Calu3 (cell line): ENCODE data around the gene CLTA. TPM values are rescaled to one million over a fixed set of nuclear protein-coding genes. Genes with fewer than 3 reads are reported as not detected.
"Not testable (repeated sequence)": the region's sequence is repeated elsewhere in the genome, so short reads cannot be mapped to it uniquely, and the experiment has no call there.

Source experiments
- BruUV-seq: library from RNA; stranded (reverse); fragments of 400-500 nt; replicated peaks from 2 replicates; lab custom pipeline; 2021; lab: Mats Ljungman, UMichigan
- CTCF ChIA-PET: fragments of 300-600 bp; sonication (Branson Sonifier 250); formaldehyde crosslinking; loops from one replicate; lab custom pipeline; 2022; ENCODE audit warnings: antibody characterized with exemption; lab: Charles Lee
- DNase-seq: peaks from one replicate; pipeline ENCODE4 v3.0.0; 2022
- H3K27ac Mint-ChIP-seq: one replicate; pipeline ENCODE4 v1.8.0; 2022; ENCODE audit warnings: mixed read lengths; ENCODE audit not compliant: unreplicated experiment
- H3K27me3 Mint-ChIP-seq: one replicate; pipeline ENCODE4 v1.8.0; 2022; ENCODE audit warnings: mixed read lengths; ENCODE audit not compliant: unreplicated experiment
- H3K36me3 Mint-ChIP-seq: one replicate; pipeline ENCODE4 v1.8.0; 2022; ENCODE audit warnings: mild to moderate bottlenecking, moderate library complexity, mixed read lengths; ENCODE audit not compliant: insufficient read depth, unreplicated experiment
- H3K4me1 Mint-ChIP-seq: one replicate; pipeline ENCODE4 v1.8.0; 2022; ENCODE audit warnings: mild to moderate bottlenecking, low read depth, mixed read lengths; ENCODE audit not compliant: unreplicated experiment
- H3K4me3 Mint-ChIP-seq: one replicate; pipeline ENCODE4 v1.8.0; 2022; ENCODE audit warnings: mild to moderate bottlenecking, low read depth, moderate library complexity, mixed read lengths; ENCODE audit not compliant: unreplicated experiment
- H3K9me3 Mint-ChIP-seq: one replicate; pipeline ENCODE4 v1.8.0; 2022; ENCODE audit warnings: low read depth, mixed read lengths; ENCODE audit not compliant: unreplicated experiment
- CTCF ChIP-seq: fragments of 200-600 bp; IDR thresholded peaks from one replicate; pipeline ENCODE4 v1.8.0; 2022; ENCODE audit warnings: antibody characterized with exemption; ENCODE audit not compliant: unreplicated experiment
- intact Hi-C: fragments of 100-400 bp; cut with micrococcal nuclease; formaldehyde crosslinking; loops from one replicate; pipeline ENCODE4 v1.10.0; 2022; ENCODE audit not compliant: unreplicated experiment
- total RNA-seq: library from RNA; stranded (reverse); gene quantifications from 2 replicates; pipeline ENCODE4 v1.2.3, GENCODE V29; 2022

CLTA gene
- total RNA-seq, 1 experiment from 2014 or later, result 85.5 TPM

GRCh38 chr9:36245906-36246305 is 55.2 kb downstream of the CLTA start:
- Mint-ChIP-seq H3K4me1 (peaks cover 10% of the 10 kb centered on the region), H3K27me3 (no peaks in the 10 kb centered on the region), H3K36me3 (peaks cover 6% of the 10 kb centered on the region), H3K9me3 (no peaks in the 10 kb centered on the region), H3K4me3 (no peak overlapping the region), H3K27ac (no peak overlapping the region)
- intact Hi-C loops, result no loop called here
- no peak for TF ChIP-seq CTCF
- CTCF ChIA-PET, result no interaction called here
- no peak for DNase-seq
- BruUV-seq, result no TSS peak

GRCh38 chr9:36247356-36247755 is 56.6 kb downstream of the CLTA start:
- no peak overlapping the region for H3K27ac Mint-ChIP-seq
- CTCF ChIA-PET, result no interaction called here

GRCh38 chr9:36248061-36248460 is 57.3 kb downstream of the CLTA start:
- CTCF ChIA-PET, result interaction anchor here (1.2 kb wide), 1 partner anchor 124 kb away, joined by 5 read pairs; no protein-coding TSS in a partner anchor
- not testable (repeated sequence) for H3K4me3 Mint-ChIP-seq, H3K27ac Mint-ChIP-seq, DNase-seq, H3K36me3 Mint-ChIP-seq, BruUV-seq, H3K27me3 Mint-ChIP-seq, H3K9me3 Mint-ChIP-seq
- intact Hi-C loops, result loop anchor here (1.0 kb wide), 1 partner anchor 80 kb away; no protein-coding TSS in a partner anchor
- H3K4me1 Mint-ChIP-seq, result peaks cover 14% of the 10 kb centered on the region

More at GRCh38 chr9:36247356-36247755, 56.6 kb downstream of the CLTA start:
- no peak for TF ChIP-seq CTCF
- BruUV-seq, result no TSS peak
- Mint-ChIP-seq H3K9me3 (no peaks in the 10 kb centered on the region), H3K36me3 (peaks cover 6% of the 10 kb centered on the region), H3K27me3 (no peaks in the 10 kb centered on the region), H3K4me1 (peaks cover 14% of the 10 kb centered on the region), H3K4me3 (no peak overlapping the region)
- DNase-seq, result no peak
- intact Hi-C loops, result no loop called here

- Mint-ChIP-seq H3K27ac (no peak overlapping the region), H3K36me3 (peaks cover 6% of the 10 kb centered on the region), H3K9me3 (no peaks in the 10 kb centered on the region), H3K27me3 (no peaks in the 10 kb centered on the region), H3K4me3 (no peak overlapping the region), H3K4me1 (peaks cover 14% of the 10 kb centered on the region)
- DNase-seq, result no peak
- no peak for TF ChIP-seq CTCF
- CTCF ChIA-PET, result no interaction called here
- no TSS peak for BruUV-seq
- intact Hi-C loops, result no loop called here
Measured at GRCh38 chr9:36249189-36249588, 58.5 kb downstream of the CLTA start.

- Mint-ChIP-seq H3K9me3 (no peaks in the 10 kb centered on the region), H3K27me3 (no peaks in the 10 kb centered on the region), H3K4me3 (no peak overlapping the region), H3K36me3 (peaks cover 2% of the 10 kb centered on the region), H3K4me1 (peaks cover 14% of the 10 kb centered on the region), H3K27ac (no peak overlapping the region)
- TF ChIP-seq CTCF, result no peak
- DNase-seq, result no peak
- CTCF ChIA-PET, result no interaction called here
- intact Hi-C loops, result loop anchor here (5.0 kb wide), 1 partner anchor 67 kb away; no protein-coding TSS in a partner anchor
- BruUV-seq, result no TSS peak
Measured at GRCh38 chr9:36250079-36250478, 59.4 kb downstream of the CLTA start.
